Activated CD8-positive, alpha-beta T cell treated with anti-CD3 and anti-CD28 coated beads for 36 hours (primary cell): Measurements from ENCODE around the gene SLC13A4. TPM values are rescaled to one million over a fixed set of nuclear protein-coding genes. Genes with fewer than 3 reads are reported as not detected.
"Not testable (repeated sequence)": the region's sequence is repeated elsewhere in the genome, so short reads cannot be mapped to it uniquely, and the experiment has no call there.

Experiments used
- ATAC-seq: fragments of 200-7000 bp; cut with Tn5 transposase; one replicate; pipeline ENCODE4 v1.10.0; 2021; ENCODE audit warnings: mild to moderate bottlenecking, moderate library complexity
- CTCF ChIA-PET: fragments of 350-600 bp; sonication (Branson Sonifier 250); formaldehyde crosslinking; loops from one replicate; lab custom pipeline; 2021; ENCODE audit warnings: antibody characterized with exemption; lab: Charles Lee
- POLR2A ChIA-PET: fragments of 350-600 bp; sonication (Branson Sonifier 250); formaldehyde crosslinking; loops from one replicate; lab custom pipeline; 2021; ENCODE audit warnings: antibody characterized with exemption; lab: Charles Lee
- DNase-seq: peaks from one replicate; pipeline ENCODE4 v3.0.0-alpha.2; 2020
- H3K27ac Mint-ChIP-seq: one replicate; pipeline ENCODE4 v1.8.0; 2021; ENCODE audit warnings: mild to moderate bottlenecking, mixed read lengths
- H3K27me3 Mint-ChIP-seq: one replicate; pipeline ENCODE4 v1.8.0; 2021; ENCODE audit warnings: mixed read lengths
- H3K36me3 Mint-ChIP-seq: one replicate; pipeline ENCODE4 v1.8.0; 2021; ENCODE audit warnings: low read depth, mixed read lengths
- H3K4me1 Mint-ChIP-seq: one replicate; pipeline ENCODE4 v1.8.0; 2021; ENCODE audit warnings: low read depth, mixed read lengths
- H3K4me3 Mint-ChIP-seq: one replicate; pipeline ENCODE4 v1.8.0; 2021; ENCODE audit warnings: mild to moderate bottlenecking, moderate library complexity, mixed read lengths
- H3K9me3 Mint-ChIP-seq: one replicate; pipeline ENCODE4 v1.8.0; 2021; ENCODE audit warnings: mixed read lengths
- CTCF ChIP-seq: fragments of 200-600 bp; IDR thresholded peaks from one replicate; pipeline ENCODE4 v1.8.0; 2022; ENCODE audit warnings: antibody characterized with exemption, mild to moderate bottlenecking
- intact Hi-C: fragments of 100-400 bp; cut with micrococcal nuclease; formaldehyde crosslinking; loops from one replicate; pipeline ENCODE4 v1.10.0; 2022
- total RNA-seq, 2 experiments: library from RNA; stranded (reverse); gene quantifications; one replicate each; pipeline ENCODE4 v1.2.3, GENCODE V29; 2021

SLC13A4 gene, protein sequence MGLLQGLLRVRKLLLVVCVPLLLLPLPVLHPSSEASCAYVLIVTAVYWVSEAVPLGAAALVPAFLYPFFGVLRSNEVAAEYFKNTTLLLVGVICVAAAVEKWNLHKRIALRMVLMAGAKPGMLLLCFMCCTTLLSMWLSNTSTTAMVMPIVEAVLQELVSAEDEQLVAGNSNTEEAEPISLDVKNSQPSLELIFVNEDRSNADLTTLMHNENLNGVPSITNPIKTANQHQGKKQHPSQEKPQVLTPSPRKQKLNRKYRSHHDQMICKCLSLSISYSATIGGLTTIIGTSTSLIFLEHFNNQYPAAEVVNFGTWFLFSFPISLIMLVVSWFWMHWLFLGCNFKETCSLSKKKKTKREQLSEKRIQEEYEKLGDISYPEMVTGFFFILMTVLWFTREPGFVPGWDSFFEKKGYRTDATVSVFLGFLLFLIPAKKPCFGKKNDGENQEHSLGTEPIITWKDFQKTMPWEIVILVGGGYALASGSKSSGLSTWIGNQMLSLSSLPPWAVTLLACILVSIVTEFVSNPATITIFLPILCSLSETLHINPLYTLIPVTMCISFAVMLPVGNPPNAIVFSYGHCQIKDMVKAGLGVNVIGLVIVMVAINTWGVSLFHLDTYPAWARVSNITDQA
- total RNA-seq = not detected

- CTCF ChIA-PET = interaction anchor here (1.1 to 1.5 kb wide), 2 partner anchors 17 to 24 kb away, joined by 3 to 4 read pairs; no protein-coding TSS in a partner anchor
- no peaks in the 10 kb centered on the region for H3K4me1 Mint-ChIP-seq
These were observed at the start of gene SLC13A4 for GRCh38 chr7:135728136-135728669. TSS of gene SLC13A4 (minus strand) at chr7:135728186. CDS start at chr7:135727496, 690 bp downstream.

GRCh38 chr7:135775915-135776314 lies 47.9 kb upstream of the SLC13A4 start:
- intact Hi-C loops, H3K4me1 Mint-ChIP-seq, ATAC-seq, DNase-seq, H3K27ac Mint-ChIP-seq, H3K9me3 Mint-ChIP-seq, CTCF ChIA-PET, H3K27me3 Mint-ChIP-seq, H3K4me3 Mint-ChIP-seq, H3K36me3 Mint-ChIP-seq: not testable (repeated sequence)
- POLR2A ChIA-PET = interaction anchor here (0.6 kb wide), 1 partner anchor 692 kb away, joined by 3 read pairs; no protein-coding TSS in a partner anchor

More at GRCh38 chr7:135728136-135728669, at the start of gene SLC13A4:
- Mint-ChIP-seq H3K27ac (no peak within 1 kb of the TSS), H3K36me3 (no peaks in the 10 kb centered on the region), H3K4me3 (no peak within 1 kb of the TSS), H3K9me3 (no peaks in the 10 kb centered on the region), H3K27me3 (peaks cover 5% of the 10 kb centered on the region)
- ATAC-seq (no peak), DNase-seq (no peak)
- TF ChIP-seq CTCF = no peak
- POLR2A ChIA-PET = interaction anchor here (1.2 kb wide), 1 partner anchor 10 kb away, joined by 3 read pairs; no protein-coding TSS in a partner anchor
- intact Hi-C loops = no loop called here

DNA sequence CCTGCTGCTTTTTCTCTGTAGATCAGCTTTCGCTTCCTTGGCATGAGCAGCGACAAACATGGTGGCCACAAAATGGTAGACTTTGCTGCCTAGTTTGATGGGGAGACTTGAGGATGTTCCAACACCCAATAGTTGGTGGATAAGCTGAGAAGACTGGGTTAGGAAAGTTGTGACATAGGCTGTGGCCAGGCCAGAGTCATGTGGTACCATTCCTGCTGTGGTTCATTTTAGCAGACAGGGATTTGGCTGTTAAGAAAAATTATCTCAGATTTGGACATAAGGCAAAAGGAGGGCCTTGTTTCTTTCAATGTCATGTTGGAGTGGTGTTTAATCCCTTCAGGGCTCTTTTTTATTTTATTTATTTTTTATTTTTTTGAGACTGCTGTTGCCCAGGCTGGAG lies 47.2 kb upstream of the SLC13A4 start:
- Mint-ChIP-seq H3K27me3 (peaks cover 9% of the 10 kb centered on the region), H3K27ac (no peak overlapping the region), H3K36me3 (no peaks in the 10 kb centered on the region), H3K4me3 (no peak overlapping the region), H3K9me3 (peaks cover 1% of the 10 kb centered on the region), H3K4me1 (no peaks in the 10 kb centered on the region)
- intact Hi-C loops = no loop called here
- no peak for ATAC-seq
- no peak for TF ChIP-seq CTCF
- no peak for DNase-seq
- POLR2A ChIA-PET = no interaction called here
- CTCF ChIA-PET = no interaction called here

DNA sequence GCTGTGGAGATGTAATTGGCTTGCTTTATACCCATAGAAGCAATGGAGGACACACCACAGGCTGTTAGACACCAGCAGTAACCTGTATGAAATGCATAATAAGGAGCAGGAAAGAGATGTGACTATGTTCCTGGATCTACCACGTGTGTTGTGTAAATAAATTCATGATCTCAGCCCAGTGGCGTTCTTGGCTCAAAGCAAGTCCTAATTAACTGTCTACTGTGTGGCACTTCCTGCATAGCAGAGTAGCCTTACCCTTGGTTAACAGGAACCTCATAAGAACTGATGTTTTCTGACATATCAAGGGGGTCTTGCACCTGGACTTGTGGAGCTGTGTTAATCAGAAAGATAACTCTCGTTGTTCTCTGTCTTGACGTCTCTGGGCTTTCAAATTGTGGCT lies 46.3 kb upstream of the SLC13A4 start:
- TF ChIP-seq CTCF = no peak
- peaks cover 1% of the 10 kb centered on the region for H3K9me3 Mint-ChIP-seq
- H3K27me3 Mint-ChIP-seq = peaks cover 9% of the 10 kb centered on the region
- DNase-seq (no peak), ATAC-seq (no peak)
- intact Hi-C loops = no loop called here
- no peaks in the 10 kb centered on the region for H3K4me1 Mint-ChIP-seq
- no peak overlapping the region for H3K4me3 Mint-ChIP-seq
- CTCF ChIA-PET = interaction anchor here (1.0 kb wide), 1 partner anchor 239 kb away, joined by 3 read pairs; no protein-coding TSS in a partner anchor
- H3K27ac Mint-ChIP-seq = no peak overlapping the region
- H3K36me3 Mint-ChIP-seq = no peaks in the 10 kb centered on the region
- POLR2A ChIA-PET = no interaction called here

DNA sequence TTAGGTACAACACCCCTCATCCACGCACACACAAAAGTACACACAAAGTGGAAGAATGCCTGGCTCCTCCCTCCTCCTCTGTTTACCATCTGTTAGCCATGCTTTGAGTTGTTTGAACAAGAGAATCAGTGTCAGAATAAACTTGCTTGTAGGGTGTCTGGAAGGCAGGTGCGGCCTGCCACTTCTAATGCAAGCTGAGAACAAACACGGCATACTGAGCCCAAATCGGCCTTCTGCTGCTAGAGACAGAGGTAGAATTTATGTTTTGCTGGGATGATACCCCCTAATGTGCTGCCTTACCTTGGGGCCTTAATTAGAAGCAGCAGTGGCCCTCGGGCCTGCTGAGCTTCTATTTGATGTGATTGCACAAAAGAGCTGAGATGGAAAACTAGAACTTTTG lies 45.5 kb upstream of the SLC13A4 start:
- peaks cover 1% of the 10 kb centered on the region for H3K9me3 Mint-ChIP-seq
- H3K27ac Mint-ChIP-seq = no peak overlapping the region
- H3K4me3 Mint-ChIP-seq = no peak overlapping the region
- no peaks in the 10 kb centered on the region for H3K4me1 Mint-ChIP-seq
- intact Hi-C loops = no loop called here
- no peak for TF ChIP-seq CTCF
- ATAC-seq = no peak
- CTCF ChIA-PET = interaction anchor here (1.0 kb wide), 1 partner anchor 240 kb away, joined by 3 read pairs; no protein-coding TSS in a partner anchor
- H3K36me3 Mint-ChIP-seq = no peaks in the 10 kb centered on the region
- POLR2A ChIA-PET = no interaction called here
- no peak for DNase-seq
- peaks cover 7% of the 10 kb centered on the region for H3K27me3 Mint-ChIP-seq
